CD14-positive monocyte (primary cell): Measurements from ENCODE around the gene FAM118B. TPM values are rescaled to one million over a fixed set of nuclear protein-coding genes. Genes with fewer than 3 reads are reported as not detected.

ENCODE experiments used
- DNase-seq, 3 donors: peaks; one replicate each; pipeline ENCODE4 v3.0.0-alpha.2; 2011 to 2022
- H2AFZ ChIP-seq: 2 replicates; pipeline ENCODE4 v1.6.0; 2012; ENCODE audit warnings: mild to moderate bottlenecking, low read depth, low read length, inconsistent platforms; ENCODE audit not compliant: insufficient read depth, poor library complexity, severe bottlenecking
- H3K27ac ChIP-seq, 2 donors: 1 replicate in 1 of 2; 2 replicates in 1 of 2; pipeline ENCODE4 v1.5.1; 2012 to 2013; ENCODE audit warnings: low read length in 2 of 2, control low read depth in 1 of 2, inconsistent platforms in 1 of 2, low read depth in 1 of 2, mild to moderate bottlenecking in 1 of 2
- H3K27me3 ChIP-seq, 2 donors: one replicate each; pipeline versions ENCODE4 v1.6.0 to v1.6.1; 2011 to 2013; ENCODE audit warnings: low read length in 2 of 2; ENCODE audit not compliant: control insufficient read depth in 2 of 2, insufficient read depth in 2 of 2
- H3K36me3 ChIP-seq, 2 donors: replicated peaks in 1 of 2; 1 replicate in 1 of 2; 2 replicates in 1 of 2; pipeline versions ENCODE4 v1.5.1 to v1.6.1; 2012 to 2013; ENCODE audit warnings: low read length in 2 of 2, control low read depth in 1 of 2, inconsistent platforms in 1 of 2, mild to moderate bottlenecking in 1 of 2; ENCODE audit not compliant: insufficient read depth in 2 of 2, control insufficient read depth in 1 of 2
- H3K4me1 ChIP-seq, 2 donors: 1 replicate in 1 of 2; 2 replicates in 1 of 2; pipeline versions ENCODE4 v1.5.1 to v1.6.1; 2012 to 2013; ENCODE audit warnings: low read length in 2 of 2, control low read depth in 1 of 2, inconsistent platforms in 1 of 2, mild to moderate bottlenecking in 1 of 2, moderate library complexity in 1 of 2; ENCODE audit not compliant: insufficient read depth in 2 of 2, control insufficient read depth in 1 of 2
- H3K4me2 ChIP-seq: replicated peaks from 2 replicates; pipeline ENCODE3; 2012; ENCODE audit warnings: low read length, moderate library complexity, mild to moderate bottlenecking; ENCODE audit not compliant: poor library complexity, severe bottlenecking; ENCODE audit errors: extremely low read depth
- H3K4me3 ChIP-seq, 3 experiments: fragments of 200-600 bp in 1 of 3; sonication (generic) in 1 of 3; replicated peaks in 1 of 3; 1 replicate in 2 of 3; 2 replicates in 1 of 3; pipeline ENCODE4 v1.5.1; 2011 to 2013; ENCODE audit warnings: low read length in 3 of 3, mild to moderate bottlenecking in 3 of 3, control low read depth in 2 of 3, low read depth in 2 of 3, inconsistent platforms in 1 of 3, moderate library complexity in 1 of 3
- H3K79me2 ChIP-seq: 2 replicates; pipeline ENCODE4 v1.6.0; 2012; ENCODE audit warnings: mild to moderate bottlenecking, control low read depth, inconsistent platforms, low read length, moderate library complexity; ENCODE audit not compliant: insufficient read depth
- H3K9ac ChIP-seq: 2 replicates; pipeline ENCODE4 v1.6.0; 2017; ENCODE audit warnings: low read length, mild to moderate bottlenecking; ENCODE audit not compliant: insufficient read depth, poor library complexity, severe bottlenecking
- H3K9me3 ChIP-seq, 2 donors: replicated peaks in 1 of 2; 1 replicate in 1 of 2; 2 replicates in 1 of 2; pipeline versions ENCODE4 v1.5.1 to v1.6.1; 2012 to 2013; ENCODE audit warnings: low read length in 2 of 2, control low read depth in 1 of 2; ENCODE audit not compliant: control insufficient read depth in 1 of 2, insufficient read depth in 1 of 2
- H4K20me1 ChIP-seq: 2 replicates; pipeline ENCODE4 v1.6.0; 2012; ENCODE audit warnings: mild to moderate bottlenecking, low read length, control low read depth, moderate library complexity; ENCODE audit not compliant: insufficient read depth
- H3K27ac Mint-ChIP-seq, 7 donors: one replicate each; pipeline ENCODE4 v1.8.0; 2020; ENCODE audit warnings: mild to moderate bottlenecking in 7 of 7, mixed read lengths in 7 of 7, moderate library complexity in 6 of 7, inconsistent platforms in 2 of 7
- H3K27me3 Mint-ChIP-seq, 3 donors: one replicate each; pipeline ENCODE4 v1.8.0; 2021 to 2022; ENCODE audit warnings: low read depth in 3 of 3, mild to moderate bottlenecking in 3 of 3, mixed read lengths in 3 of 3, moderate library complexity in 3 of 3, inconsistent platforms in 1 of 3
- H3K36me3 Mint-ChIP-seq, 2 donors: one replicate each; pipeline ENCODE4 v1.8.0; 2020; ENCODE audit warnings: mixed read lengths in 2 of 2, inconsistent platforms in 1 of 2, mild to moderate bottlenecking in 1 of 2
- H3K4me1 Mint-ChIP-seq: one replicate; pipeline ENCODE4 v1.8.0; 2020; ENCODE audit warnings: mild to moderate bottlenecking, mixed read lengths
- H3K4me3 Mint-ChIP-seq, 2 donors: one replicate each; pipeline ENCODE4 v1.8.0; 2020; ENCODE audit warnings: mild to moderate bottlenecking in 2 of 2, mixed read lengths in 2 of 2, moderate library complexity in 1 of 2
- H3K9me3 Mint-ChIP-seq, 7 donors: one replicate each; pipeline ENCODE4 v1.8.0; 2020 to 2022; ENCODE audit warnings: mixed read lengths in 7 of 7, mild to moderate bottlenecking in 6 of 7, moderate library complexity in 6 of 7, inconsistent platforms in 2 of 7
- WGBS: methylation state at CpG from one replicate; pipeline ENCODE4 v1.1.5; 2013; ENCODE audit warnings: missing lambda C conversion rate; ENCODE audit not compliant: insufficient coverage; 5-methylcytosine and 5-hydroxymethylcytosine counted together
- intact Hi-C, 2 donors: fragments of 100-400 bp; cut with micrococcal nuclease; formaldehyde crosslinking; loops; one replicate each; pipeline versions ENCODE4 v1.15.0 to v1.15.1; 2023
- polyA plus RNA-seq, 3 donors: library from polyadenylated mRNA; depleted of rRNA in 1 of 3; unstranded in 2 of 3; stranded (reverse) in 1 of 3; fragments of 300-500 nt in 2 of 3; fragments of >200 nt in 1 of 3; fragmentation: Illumina TruSeq in 2 of 3; gene quantifications; 1 replicate in 2 of 3; 2 replicates in 1 of 3; pipeline ENCODE4 v1.2.3, GENCODE V29; 2012 to 2021
- TF ChIP-seq, protein P1 (sequence below): fragments of 200-600 bp; IDR thresholded peaks from one replicate; pipeline ENCODE4 v1.8.0; 2022; ENCODE audit warnings: antibody characterized with exemption, mild to moderate bottlenecking

FAM118B gene
- polyA plus RNA-seq, 3 donors = 13.6 to 18.7 (median 16.5) TPM

DNA sequence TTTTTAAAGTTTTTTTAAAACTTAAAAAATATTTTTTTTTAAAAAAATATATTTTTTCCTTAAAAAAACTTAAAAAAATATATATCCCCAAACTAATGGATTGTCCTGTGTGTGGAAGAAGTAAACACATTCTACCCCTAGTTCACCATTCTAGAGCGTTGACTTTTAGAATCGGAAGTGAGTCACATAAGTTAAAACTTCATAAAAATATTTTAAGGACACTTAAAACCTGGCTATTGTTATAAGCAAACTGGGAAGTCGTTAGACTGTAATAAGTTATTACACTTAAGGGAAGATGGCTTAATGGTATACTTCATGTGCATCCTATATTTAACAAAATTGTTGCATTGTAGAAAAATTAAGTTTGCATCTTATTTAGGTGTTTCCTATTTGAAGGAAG is 21.1 kb downstream of the FAM118B start:
- Histone ChIP-seq H3K36me3 (peaks cover 37 to 59% of the 10 kb centered on the region in 2 donors), H3K79me2 (peaks cover 11% of the 10 kb centered on the region), H3K4me3 (no peak overlapping the region), H3K27me3 (no peaks in the 10 kb centered on the region), H3K4me1 (no peaks in the 10 kb centered on the region), H3K9me3 (no peaks in the 10 kb centered on the region), H2AFZ (no peak overlapping the region), H3K27ac (no peak overlapping the region), H4K20me1 (peaks cover 10% of the 10 kb centered on the region), H3K4me2 (no peak overlapping the region), H3K9ac (no peak overlapping the region)
- Mint-ChIP-seq H3K4me1 (no peaks in the 10 kb centered on the region), H3K9me3 (no peaks in the 10 kb centered on the region), H3K27ac (no peak overlapping the region), H3K36me3 (peaks cover 44 to 55% of the 10 kb centered on the region in 2 donors), H3K4me3 (no peak overlapping the region), H3K27me3 (no peaks in the 10 kb centered on the region)
- intact Hi-C loops = no loop called here
- no CpG with 5 or more reads among the region's 3 CpGs for WGBS
- DNase-seq = no peak
- TF ChIP-seq, protein P1, sequence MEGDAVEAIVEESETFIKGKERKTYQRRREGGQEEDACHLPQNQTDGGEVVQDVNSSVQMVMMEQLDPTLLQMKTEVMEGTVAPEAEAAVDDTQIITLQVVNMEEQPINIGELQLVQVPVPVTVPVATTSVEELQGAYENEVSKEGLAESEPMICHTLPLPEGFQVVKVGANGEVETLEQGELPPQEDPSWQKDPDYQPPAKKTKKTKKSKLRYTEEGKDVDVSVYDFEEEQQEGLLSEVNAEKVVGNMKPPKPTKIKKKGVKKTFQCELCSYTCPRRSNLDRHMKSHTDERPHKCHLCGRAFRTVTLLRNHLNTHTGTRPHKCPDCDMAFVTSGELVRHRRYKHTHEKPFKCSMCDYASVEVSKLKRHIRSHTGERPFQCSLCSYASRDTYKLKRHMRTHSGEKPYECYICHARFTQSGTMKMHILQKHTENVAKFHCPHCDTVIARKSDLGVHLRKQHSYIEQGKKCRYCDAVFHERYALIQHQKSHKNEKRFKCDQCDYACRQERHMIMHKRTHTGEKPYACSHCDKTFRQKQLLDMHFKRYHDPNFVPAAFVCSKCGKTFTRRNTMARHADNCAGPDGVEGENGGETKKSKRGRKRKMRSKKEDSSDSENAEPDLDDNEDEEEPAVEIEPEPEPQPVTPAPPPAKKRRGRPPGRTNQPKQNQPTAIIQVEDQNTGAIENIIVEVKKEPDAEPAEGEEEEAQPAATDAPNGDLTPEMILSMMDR = no peak

DNA sequence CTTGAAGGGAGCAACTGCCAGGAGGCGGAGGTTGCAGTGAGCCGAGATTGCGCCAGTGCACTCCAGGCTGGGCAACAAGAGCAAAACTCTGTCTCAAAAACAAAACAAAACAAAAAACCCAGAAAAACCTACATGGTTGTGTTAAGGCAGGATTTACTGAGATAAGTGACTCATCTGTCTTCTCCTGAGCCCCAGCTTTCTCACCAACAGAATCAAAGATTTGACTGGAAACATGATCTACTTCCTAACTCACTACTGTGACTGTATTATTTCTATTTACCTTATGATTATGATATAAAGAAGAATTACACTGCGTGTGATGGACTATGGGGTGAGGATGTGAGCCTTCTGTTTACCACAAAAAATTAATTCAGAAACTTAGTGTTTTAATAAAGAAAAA is 21.8 kb downstream of the FAM118B start:
- no peak for DNase-seq
- Mint-ChIP-seq H3K9me3 (no peaks in the 10 kb centered on the region), H3K36me3 (peaks cover 50 to 62% of the 10 kb centered on the region in 2 donors), H3K27ac (no peak overlapping the region), H3K4me3 (no peak overlapping the region), H3K4me1 (no peaks in the 10 kb centered on the region), H3K27me3 (no peaks in the 10 kb centered on the region)
- H3K79me2 ChIP-seq = peaks cover 5% of the 10 kb centered on the region
- peaks cover 10% of the 10 kb centered on the region for H4K20me1 ChIP-seq
- no peak overlapping the region for H2AFZ ChIP-seq
- H3K4me1 ChIP-seq = no peaks in the 10 kb centered on the region
- no peak overlapping the region for H3K4me2 ChIP-seq
- no peak overlapping the region for H3K4me3 ChIP-seq
- TF ChIP-seq, protein P1 = no peak
- WGBS = no CpG with 5 or more reads among the region's 4 CpGs
- peaks cover 44 to 65% of the 10 kb centered on the region in 2 donors for H3K36me3 ChIP-seq
- no peak overlapping the region for H3K27ac ChIP-seq
- H3K9me3 ChIP-seq = no peaks in the 10 kb centered on the region
- no peak overlapping the region for H3K9ac ChIP-seq
- intact Hi-C loops = no loop called here
- H3K27me3 ChIP-seq = no peaks in the 10 kb centered on the region
